Uterus (tissue), 4 donors: ENCODE measurements around the gene GMDS. TPM values are rescaled to one million over a fixed set of nuclear protein-coding genes. Genes with fewer than 3 reads are reported as not detected.

Experiments used
- DNase-seq, 2 donors: peaks; one replicate each; pipeline ENCODE4 v3.0.0-alpha.2; 2019 to 2020
- H3K27ac ChIP-seq, 2 donors: fragments of 200-600 bp; sonication (generic); 1 replicate in 1 of 2; 2 replicates in 1 of 2; pipeline ENCODE4 v1.5.1; 2016 to 2018
- H3K27me3 ChIP-seq, 2 donors: fragments of 200-600 bp; sonication (generic); one replicate each; pipeline ENCODE4 v1.5.1; 2018 to 2019; ENCODE audit warnings: control low read depth in 1 of 2
- H3K36me3 ChIP-seq, 2 donors: fragments of 200-600 bp; sonication (generic); one replicate each; pipeline ENCODE4 v1.5.1; 2019; ENCODE audit warnings: control low read depth in 1 of 2
- H3K4me1 ChIP-seq, 2 donors: fragments of 200-600 bp; sonication (generic); one replicate each; pipeline ENCODE4 v1.5.1; 2018 to 2019; ENCODE audit warnings: control low read depth in 1 of 2
- H3K4me3 ChIP-seq, 2 donors: fragments of 200-600 bp; sonication (generic); 1 replicate in 1 of 2; 2 replicates in 1 of 2; pipeline ENCODE4 v1.5.1; 2018 to 2019; ENCODE audit warnings: mild to moderate bottlenecking in 1 of 2
- H3K9me3 ChIP-seq, 2 donors: fragments of 200-600 bp; sonication (generic); one replicate each; pipeline ENCODE4 v1.5.1; 2019; ENCODE audit warnings: control low read depth in 1 of 2
- CTCF ChIP-seq, 4 experiments: fragments of 200-600 bp in 2 of 4; fragments of 450-650 bp in 2 of 4; sonication (generic) in 2 of 4; IDR thresholded peaks; one replicate each; pipeline ENCODE4 v1.5.1; 2016 to 2019; ENCODE audit warnings: antibody characterized with exemption in 4 of 4, mild to moderate bottlenecking in 2 of 4, moderate library complexity in 1 of 4
- POLR2A ChIP-seq, 2 donors: fragments of 450-650 bp; IDR thresholded peaks; one replicate each; pipeline ENCODE4 v1.6.1; 2016; ENCODE audit warnings: antibody characterized with exemption in 2 of 2, mild to moderate bottlenecking in 1 of 2, moderate library complexity in 1 of 2
- intact Hi-C: fragments of 100-400 bp; cut with DNase I; formaldehyde crosslinking; loops from one replicate; pipeline ENCODE4 v1.15.1; 2023; ENCODE audit warnings: low total_unique reads
- total RNA-seq, 4 donors: library from RNA; depleted of rRNA in 3 of 4; stranded (reverse); fragments of >200 nt in 3 of 4; gene quantifications; one replicate each; pipeline versions ENCODE4 v1.1.0 to v1.2.4, GENCODE V29; 2014 to 2023
- donor health status: DM: yes; HTN: yes; CAD: no.

The GMDS gene
- total RNA-seq, 4 donors from 2014 or later: 5.3 to 17.4 (median 12.9) TPM

DNA sequence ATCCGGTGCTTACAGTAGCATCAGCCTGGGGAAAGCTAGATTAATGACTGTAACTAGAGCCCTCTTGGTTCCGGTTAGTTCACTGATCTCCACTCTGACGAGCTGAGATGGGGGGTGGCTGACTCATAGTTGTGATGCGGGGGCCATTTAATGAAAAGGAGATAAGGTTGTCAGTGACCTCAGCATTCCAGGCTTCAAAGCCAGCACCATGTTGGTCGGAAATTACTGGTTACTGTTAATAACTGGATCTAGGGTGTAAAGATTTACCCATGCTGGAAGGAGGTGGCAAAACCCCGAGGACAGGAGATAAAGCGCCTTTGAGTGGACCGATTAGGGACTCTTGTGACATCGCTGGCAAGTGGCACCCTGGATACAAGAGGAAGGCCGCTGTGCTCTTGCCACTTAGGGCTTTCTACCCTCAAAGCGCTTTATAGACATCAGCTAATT, 614.6 kb downstream of the GMDS start:
- H3K4me1 ChIP-seq: no peaks in the 10 kb centered on the region
- TF ChIP-seq CTCF (IDR thresholded peaks at IDR 0.05) (no peak), POLR2A (IDR thresholded peaks at IDR 0.05) (no peak)
- DNase-seq: no peak
- no peaks in the 10 kb centered on the region for H3K27me3 ChIP-seq
- H3K36me3 ChIP-seq: no peaks in the 10 kb centered on the region
- no peaks in the 10 kb centered on the region for H3K9me3 ChIP-seq
- intact Hi-C loops: no loop called here
- no peak overlapping the region for H3K4me3 ChIP-seq
- H3K27ac ChIP-seq: no peak overlapping the region

DNA sequence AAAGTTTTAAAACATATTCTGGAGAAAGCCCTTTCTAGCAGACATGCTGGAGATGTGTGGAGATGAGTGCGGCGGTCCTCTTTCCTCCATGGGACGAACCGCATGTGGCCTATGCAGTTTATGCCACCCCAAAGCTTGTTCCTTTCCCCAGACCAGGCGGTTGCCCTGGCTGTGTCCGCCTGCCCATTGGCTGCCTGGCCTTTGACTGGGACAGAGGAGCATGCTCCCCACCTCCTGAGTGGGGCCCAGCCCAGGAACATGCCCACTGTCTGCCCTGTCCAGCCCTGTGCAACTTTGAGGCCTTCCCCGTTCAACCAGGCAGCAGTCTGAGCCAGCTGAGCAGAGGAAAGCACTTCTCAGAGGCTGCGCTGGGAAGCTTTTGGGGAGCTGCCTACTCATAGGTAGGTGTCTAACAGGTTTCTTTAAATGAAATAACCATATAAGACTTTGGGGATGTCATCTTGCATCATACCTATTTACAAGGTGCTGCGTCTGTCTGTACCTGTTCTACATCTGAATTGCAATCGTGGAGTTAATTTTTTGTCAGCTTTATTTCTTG, 615.1 kb downstream of the GMDS start:
- Histone ChIP-seq H3K4me3 (no peak overlapping the region), H3K9me3 (no peaks in the 10 kb centered on the region), H3K27me3 (no peaks in the 10 kb centered on the region), H3K36me3 (no peaks in the 10 kb centered on the region), H3K27ac (no peak overlapping the region), H3K4me1 (no peaks in the 10 kb centered on the region)
- DNase-seq: no peak
- TF ChIP-seq CTCF (IDR thresholded peaks at IDR 0.05) (no peak), POLR2A (IDR thresholded peaks at IDR 0.05) (no peak)
- intact Hi-C loops: no loop called here

GRCh38 chr6:1629316-1629715, 616.1 kb downstream of the GMDS start:
- Histone ChIP-seq H3K36me3 (no peaks in the 10 kb centered on the region), H3K4me3 (no peak overlapping the region), H3K27ac (no peak overlapping the region), H3K9me3 (no peaks in the 10 kb centered on the region), H3K27me3 (no peaks in the 10 kb centered on the region), H3K4me1 (no peaks in the 10 kb centered on the region)
- TF ChIP-seq CTCF (IDR thresholded peaks at IDR 0.05): no peak
- TF ChIP-seq POLR2A (IDR thresholded peaks at IDR 0.05): no peak
- intact Hi-C loops: no loop called here
- DNase-seq: no peak

- no peaks in the 10 kb centered on the region for H3K36me3 ChIP-seq
- no peaks in the 10 kb centered on the region for H3K27me3 ChIP-seq
- intact Hi-C loops: no loop called here
- H3K4me3 ChIP-seq: no peak overlapping the region
- TF ChIP-seq CTCF (IDR thresholded peaks at IDR 0.05): no peak
- no peak for TF ChIP-seq POLR2A (IDR thresholded peaks at IDR 0.05)
- no peak for DNase-seq
- H3K4me1 ChIP-seq: no peaks in the 10 kb centered on the region
- no peak overlapping the region for H3K27ac ChIP-seq
- no peaks in the 10 kb centered on the region for H3K9me3 ChIP-seq
Observed at GRCh38 chr6:1627827-1628560, 617.4 kb downstream of the GMDS start.

DNA sequence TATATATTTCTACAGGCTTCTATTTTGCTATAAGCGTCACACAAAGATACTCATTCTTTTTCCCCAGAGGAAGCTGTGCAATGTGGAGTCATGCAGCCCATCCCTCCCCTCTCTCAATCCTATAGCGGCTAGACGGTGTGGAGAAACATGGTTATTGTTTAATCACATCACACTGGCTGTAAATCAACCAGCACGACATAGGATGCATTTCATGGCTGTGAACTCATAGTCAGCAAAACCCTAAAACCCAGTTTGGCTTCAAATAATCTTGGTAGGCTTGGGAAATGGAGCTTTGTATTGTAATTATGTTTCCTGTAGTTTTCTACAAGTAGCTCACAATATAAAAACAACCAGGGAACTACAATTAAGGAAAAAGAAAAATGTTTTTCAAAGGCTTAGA, 618.9 kb downstream of the GMDS start:
- no peak overlapping the region for H3K4me3 ChIP-seq
- DNase-seq: no peak
- no peaks in the 10 kb centered on the region for H3K9me3 ChIP-seq
- no peaks in the 10 kb centered on the region for H3K4me1 ChIP-seq
- H3K36me3 ChIP-seq: no peaks in the 10 kb centered on the region
- TF ChIP-seq CTCF (IDR thresholded peaks at IDR 0.05) (no peak), POLR2A (IDR thresholded peaks at IDR 0.05) (no peak)
- no peak overlapping the region for H3K27ac ChIP-seq
- intact Hi-C loops: no loop called here
- H3K27me3 ChIP-seq: no peaks in the 10 kb centered on the region
